ENCODE data around the gene RGSL1.

Gene RGSL1

GRCh38 chr1:182608236-182608635, 158.3 kb downstream of the RGSL1 start:
- intact Hi-C loops (cut with DNase I): loop anchor here (10.0 kb wide), 1 partner anchor 523 kb away; no protein-coding TSS in a partner anchor
- no peak for DNase-seq

GRCh38 chr1:182608845-182609610, 159.1 kb downstream of the RGSL1 start:
- intact Hi-C loops (cut with DNase I): loop anchor here (10.0 kb wide), 1 partner anchor 524 kb away; no protein-coding TSS in a partner anchor
- DNase-seq: no peak
